HG02852 (cell line): ENCODE results near the gene CFAP77.

Experiments
- ATAC-seq: cut with Tn5 transposase; IDR thresholded peaks from one replicate; pipeline ENCODE4 v1.9.1; 2021; ENCODE audit warnings: mild to moderate bottlenecking, moderate library complexity; ENCODE audit not compliant: unreplicated experiment

CFAP77 gene

DNA sequence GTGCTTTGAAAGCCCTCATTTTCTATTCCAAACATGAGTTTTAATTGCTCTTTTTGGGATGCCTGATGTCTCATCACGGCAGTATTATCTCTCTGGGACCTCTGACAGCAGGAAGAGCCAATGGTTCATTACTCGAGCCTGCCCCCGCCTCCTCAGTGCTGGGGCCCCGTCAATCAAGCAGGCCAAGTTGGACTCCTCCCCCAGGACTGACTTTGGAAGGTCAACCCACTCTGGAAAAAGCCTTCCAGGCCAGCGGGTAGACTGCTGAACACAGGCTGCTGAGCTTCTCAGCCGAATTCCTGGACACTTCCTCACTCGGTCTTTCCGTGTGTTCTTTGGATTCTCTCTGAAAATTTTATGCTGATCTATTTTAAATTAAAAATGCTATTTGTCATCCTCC, 162.9 kb downstream of the CFAP77 start:
- ATAC-seq = no peak

DNA sequence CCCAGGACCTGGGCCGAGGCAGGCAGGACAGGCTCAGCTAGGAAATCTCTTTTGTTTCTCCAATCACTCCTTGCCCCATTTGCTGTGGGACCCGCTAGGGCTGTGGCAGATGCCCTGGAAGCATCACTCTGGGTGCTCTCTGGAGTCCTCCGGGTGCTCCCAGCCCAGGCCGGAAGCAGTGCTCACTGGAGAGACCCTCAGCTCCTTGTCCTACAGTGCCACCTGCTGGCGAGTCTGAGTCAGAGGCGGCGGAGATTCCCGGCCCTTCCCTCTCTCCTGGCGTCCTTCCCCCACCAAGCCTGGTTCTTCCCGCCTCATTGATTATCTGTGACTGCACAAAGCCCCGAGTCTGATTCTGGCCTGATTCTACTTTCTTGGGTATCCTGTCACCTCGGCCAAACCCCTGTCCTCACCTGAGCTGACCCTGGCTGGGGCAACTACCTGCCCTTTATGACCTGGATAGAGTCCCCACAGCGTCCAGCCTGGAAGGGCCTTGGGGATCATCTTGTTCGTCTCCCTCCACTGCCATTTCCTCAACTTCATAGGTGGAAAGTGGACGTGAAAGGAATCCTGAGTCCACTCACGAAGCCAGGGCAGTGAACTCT, 165.1 kb downstream of the CFAP77 start:
- ATAC-seq = no peak

DNA sequence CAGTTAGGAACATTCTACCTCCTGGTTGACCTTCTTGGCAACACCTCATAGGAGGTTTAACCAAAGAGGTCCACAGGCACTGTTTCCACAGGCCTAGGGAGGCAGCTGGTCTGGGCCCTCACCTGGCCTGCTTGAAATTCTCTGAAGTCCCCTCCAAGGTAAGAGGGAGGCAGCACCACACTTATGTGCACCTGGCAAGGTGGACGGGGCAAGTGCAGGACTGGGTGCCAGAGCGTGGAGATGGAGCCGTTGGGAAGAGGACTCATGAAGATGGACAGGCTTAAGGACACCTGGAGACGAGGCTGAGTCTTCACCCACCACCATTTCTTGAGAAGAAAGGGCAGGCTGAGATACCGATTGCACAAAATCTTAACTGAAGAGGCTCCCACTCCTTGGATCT, 165.8 kb downstream of the CFAP77 start:
- ATAC-seq = no peak

DNA sequence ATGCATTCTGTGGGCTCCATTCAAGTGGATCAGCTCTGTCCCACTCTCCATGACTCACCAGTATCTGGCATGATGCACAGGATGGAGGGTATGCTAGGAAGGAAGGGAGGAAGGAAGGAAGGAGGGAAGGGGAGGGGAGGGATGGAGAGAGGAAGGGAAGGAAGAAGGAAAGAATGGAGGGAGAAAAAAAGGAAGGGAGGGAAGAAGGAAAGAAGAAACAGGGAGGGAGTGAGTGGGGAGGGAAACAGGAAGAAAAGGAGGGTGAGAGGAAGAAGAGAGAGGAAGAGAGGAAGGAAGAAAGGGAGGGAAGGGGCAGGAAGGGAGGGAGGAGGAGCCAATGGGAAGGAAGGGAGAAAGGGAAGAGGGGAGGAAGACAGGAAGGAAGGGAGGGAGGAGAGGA, 167.1 kb downstream of the CFAP77 start:
- no peak for ATAC-seq

DNA sequence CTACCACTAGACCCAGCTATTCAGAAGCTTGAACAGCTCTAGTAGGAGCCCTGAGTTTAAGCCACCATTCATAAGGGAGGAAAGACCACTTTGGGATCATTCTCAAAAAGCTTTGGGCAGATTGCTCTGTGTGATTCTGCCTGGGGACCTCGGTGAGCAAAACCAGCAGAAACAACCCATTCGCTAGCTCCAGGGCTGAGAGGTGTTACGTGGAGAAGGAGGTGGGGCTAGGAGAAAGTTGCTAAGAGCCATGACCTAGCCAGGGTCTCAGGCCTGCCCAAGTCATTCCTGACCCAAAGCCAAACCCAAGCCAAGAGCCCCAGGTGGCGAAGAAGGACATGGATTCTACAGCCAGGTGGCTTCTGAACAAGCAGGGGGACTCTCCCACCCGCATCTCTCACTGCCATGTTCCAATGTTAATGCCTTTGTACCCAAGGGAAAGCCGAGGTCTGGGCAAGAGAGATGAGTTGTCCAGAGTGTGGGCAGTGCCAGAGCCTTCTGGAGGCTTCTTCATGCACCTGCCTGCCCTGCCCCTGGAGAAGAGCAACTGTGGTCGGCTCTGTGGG, 168.4 kb downstream of the CFAP77 start:
- no peak for ATAC-seq

DNA sequence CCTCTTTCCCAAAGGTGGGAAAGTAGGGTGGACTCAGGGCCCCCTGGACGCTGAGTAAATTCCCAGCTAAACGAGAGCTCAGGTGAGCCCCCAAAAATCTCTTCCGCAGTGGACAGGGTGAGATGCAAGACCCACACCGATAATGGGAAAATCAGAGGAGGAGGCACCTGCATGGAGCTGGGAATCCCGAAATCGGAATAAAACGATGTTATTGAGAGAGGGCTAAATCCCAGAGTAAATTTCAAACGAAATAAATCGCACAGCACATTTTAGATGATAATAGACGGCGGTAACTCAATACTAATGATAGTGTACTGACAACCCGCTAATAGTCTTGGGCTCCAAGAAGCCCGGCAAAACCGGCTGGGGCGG, 169.4 kb downstream of the CFAP77 start:
- ATAC-seq = no peak

DNA sequence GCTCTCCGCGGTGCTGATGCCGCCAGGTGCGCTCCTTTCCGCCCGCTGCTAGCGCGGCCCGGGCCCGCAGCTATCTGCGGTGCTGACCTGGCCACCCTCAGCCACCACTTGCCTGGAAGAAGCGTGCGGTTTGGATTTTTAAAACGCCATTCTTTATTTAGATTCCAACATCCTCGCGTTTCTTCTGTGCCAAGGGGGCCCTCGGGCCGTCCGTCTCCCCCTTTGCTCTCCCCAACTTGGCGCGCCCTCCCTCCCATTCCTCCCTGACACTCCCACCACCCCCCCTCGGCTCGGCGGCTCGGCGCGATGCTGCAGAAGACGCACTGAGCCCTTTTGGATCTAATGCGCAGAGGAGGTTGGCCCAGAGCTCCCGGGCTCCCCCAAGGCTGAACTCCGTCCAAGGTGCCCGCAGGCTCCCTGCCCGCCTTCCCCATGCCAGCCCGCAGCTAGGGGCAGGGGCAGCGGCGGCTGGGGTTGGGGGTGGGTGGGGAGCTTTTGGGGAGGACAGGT, 172.3 kb downstream of the CFAP77 start, which contains the start of gene BARHL1:
BARHL1 (plus strand) TSS at position 331 of the 510 bp plus-strand sequence. CDS start 192 bp downstream, outside the sequence.
- ATAC-seq = no peak

DNA sequence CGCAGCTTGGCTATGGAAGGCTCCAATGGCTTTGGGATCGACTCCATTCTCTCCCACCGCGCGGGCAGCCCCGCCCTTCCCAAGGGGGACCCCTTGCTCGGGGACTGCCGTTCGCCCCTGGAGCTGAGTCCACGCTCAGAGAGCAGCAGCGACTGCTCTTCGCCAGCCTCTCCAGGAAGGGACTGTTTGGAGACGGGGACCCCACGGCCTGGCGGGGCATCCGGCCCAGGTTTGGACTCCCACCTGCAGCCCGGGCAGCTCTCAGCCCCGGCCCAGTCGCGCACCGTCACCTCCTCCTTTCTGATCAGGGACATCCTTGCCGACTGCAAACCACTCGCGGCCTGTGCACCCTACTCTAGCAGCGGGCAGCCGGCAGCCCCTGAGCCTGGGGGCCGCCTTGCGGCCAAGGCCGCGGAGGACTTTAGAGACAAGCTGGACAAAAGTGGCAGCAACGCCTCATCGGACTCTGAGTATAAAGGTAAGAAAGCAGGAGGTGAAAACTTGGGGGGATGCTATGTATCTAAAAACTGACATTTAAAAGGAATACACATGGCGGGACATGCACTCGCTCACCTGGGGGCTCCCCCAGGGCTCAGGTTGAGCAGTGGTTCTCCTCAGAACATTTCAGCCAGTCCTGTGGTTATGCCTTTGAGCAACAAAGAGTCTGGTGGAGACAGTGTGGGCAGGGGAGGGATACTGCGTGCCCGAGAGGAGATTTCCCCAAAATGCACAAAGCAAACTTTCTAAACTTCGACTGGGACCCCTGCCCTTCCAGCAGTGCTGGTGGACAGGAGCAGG, 173.0 kb downstream of the CFAP77 start:
- ATAC-seq = no peak

DNA sequence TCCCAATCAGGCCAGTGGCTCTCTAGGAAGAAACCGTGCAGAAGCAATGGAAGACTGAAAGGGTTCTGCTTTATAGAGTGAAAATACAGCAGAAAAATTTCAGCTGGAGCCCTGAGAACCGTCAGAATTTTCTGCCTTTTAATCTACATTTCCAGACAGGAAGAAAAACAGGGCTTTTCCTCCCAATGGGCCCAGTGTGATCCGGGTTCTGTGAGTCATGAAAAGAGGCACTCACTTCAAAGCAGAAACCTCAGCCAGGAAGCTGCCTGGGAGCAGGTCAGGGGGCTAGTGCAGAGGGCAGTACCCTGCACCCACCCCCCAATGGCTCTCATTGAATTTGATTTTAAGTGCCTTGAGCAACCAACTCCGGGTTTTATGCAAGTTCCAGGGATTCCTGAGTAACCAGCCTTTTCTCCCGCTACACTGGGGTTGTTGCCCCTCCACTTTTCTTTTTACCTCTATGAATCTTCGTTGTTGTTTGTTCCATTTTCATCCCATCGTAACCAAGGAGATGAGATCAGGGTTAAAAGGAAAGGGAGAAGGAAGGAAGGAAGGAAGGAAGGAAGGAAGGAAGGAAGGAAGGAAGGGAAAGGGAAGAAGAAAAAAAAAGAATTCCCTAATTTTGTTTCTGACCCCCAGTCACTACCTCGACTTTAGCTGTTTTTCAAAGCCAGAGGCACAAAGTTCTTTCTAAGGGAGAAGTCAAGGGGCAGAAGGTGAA, 173.7 kb downstream of the CFAP77 start:
- no peak for ATAC-seq

DNA sequence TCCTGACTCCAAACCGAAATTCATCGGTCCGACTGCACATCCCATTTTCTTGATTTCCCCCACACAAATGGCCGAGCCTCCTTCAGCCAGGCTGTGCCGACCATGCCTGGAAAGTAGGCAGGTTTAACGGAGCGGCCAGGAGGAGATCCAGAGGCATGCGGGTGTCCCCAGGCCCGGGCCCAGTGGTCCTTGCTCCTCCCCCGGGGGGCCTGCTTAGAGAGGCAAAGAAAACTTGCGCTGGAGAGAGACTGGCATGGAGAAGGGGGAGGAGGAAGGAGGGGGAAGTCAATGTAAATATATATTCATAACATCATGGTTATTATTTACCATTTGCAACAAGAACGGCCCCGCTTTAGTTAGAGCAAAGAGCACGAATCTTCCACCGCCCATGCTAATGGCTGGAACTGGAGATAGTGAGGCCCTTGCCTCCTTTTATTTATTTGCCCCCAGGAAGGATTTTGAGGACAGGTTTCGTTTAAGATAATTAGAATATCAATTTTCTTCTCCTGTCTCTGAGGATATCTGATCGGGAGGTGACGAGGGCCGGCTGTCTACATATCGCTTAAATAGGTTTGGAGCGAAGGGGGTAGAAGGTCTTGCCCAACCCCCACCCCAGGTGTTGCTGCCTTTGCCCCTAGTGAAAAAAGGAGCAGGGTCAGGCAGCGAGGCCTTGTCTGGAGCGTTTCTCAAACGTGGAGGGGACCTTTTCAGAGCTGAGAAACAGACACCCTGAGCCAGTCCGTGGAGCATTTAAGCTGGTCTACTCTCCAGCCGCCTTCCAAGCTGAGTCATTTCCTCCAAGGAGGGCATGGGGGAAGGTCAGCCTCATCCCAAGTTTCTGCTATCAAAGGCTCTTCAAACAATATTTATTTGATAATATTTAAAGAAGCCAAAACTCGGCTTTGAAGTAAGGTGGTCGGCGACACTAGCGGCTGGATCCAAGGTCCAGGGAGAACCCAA, 174.9 kb downstream of the CFAP77 start:
- no peak for ATAC-seq

DNA sequence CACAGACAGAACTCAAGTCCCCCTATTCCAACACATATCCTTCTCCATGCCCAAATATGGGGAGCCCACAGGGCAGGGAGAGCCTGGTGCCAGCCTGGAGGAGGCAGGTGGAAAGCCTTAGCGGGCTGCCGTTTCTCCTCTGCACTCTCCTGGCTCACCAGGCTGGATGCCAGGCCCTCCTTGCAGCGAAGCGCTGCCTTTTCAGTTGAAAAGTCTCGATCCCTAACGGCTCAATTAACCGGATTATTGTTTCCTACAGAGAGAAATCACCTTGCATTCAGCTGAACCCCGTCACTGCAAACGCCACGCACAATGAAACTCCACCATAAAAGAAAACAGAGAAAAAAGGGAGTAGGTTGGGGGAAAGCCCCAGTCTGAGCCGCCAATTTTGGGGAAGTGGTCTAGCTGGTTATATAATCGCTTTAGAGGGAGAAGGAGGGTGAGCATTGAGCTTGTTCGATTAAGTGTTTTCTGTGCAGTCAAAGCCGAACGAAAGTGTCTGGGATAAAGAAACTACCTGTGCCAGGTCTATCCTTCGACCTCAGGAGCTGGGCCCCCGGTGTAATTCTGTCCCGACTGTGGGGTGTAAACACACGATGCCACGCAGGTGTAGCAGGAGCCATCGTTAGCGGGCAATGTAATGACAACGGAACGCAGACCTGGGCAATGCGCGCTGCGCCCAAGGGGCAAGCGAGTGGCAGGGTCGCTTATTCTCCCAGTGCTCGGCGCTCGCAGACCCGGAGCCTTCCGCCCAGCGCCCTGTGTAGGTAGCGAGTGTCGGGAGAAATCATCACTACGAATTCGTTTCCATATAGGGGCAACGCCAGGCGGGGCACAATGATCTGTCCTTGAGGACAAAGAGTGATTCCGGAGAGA, 176.2 kb downstream of the CFAP77 start:
- no peak for ATAC-seq

DNA sequence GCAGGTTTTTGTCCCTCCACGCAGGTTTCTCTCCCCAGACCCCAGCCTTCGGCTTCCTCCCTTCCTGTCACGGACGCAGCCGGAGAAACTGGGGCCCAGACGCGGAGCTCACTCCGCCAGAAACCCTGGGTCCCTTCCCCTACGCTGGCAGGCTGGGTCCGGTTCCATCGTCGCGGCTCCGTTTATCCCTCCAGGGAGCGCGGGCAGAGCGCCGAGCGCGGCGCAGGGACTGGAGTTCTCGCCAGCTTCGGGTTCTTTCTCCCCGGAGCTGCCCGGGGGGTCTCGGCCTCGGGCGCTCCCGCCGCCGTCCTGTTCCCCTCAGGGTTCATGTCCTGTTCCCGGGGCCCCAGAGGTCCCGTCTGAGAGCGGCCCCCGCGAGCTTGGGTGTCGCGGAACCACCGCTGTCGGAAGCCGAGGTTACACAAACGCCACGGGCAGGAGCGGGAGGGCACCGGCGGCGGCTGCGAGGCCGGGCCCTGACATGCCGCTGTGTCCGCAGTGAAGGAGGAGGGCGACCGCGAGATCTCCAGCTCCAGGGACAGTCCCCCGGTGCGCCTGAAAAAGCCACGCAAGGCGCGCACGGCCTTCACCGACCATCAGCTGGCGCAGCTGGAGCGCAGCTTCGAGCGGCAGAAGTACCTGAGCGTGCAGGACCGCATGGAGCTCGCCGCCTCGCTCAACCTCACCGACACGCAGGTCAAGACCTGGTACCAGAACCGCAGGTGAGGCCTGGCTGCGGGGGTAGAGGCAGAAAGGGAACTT, 177.0 kb downstream of the CFAP77 start:
- ATAC-seq = no peak

DNA sequence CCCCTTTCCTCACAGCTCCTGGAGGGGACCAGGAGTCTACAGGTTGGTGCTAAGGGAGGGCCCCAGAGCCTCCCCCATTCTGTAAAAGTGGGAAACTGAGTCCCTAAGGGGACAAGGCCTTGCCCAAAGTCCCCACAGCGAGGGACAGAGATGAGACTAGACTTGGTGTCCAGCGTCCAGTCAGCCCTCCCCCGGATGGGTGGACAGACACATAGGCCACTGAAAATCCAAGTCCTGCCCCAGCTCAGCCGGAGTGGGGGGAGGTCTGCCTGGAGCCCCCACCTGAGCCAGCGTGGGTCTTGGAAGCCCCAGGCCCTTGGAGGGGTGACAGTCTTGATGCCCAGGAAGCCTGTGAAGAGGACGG, 177.6 kb downstream of the CFAP77 start:
- ATAC-seq = no peak

DNA sequence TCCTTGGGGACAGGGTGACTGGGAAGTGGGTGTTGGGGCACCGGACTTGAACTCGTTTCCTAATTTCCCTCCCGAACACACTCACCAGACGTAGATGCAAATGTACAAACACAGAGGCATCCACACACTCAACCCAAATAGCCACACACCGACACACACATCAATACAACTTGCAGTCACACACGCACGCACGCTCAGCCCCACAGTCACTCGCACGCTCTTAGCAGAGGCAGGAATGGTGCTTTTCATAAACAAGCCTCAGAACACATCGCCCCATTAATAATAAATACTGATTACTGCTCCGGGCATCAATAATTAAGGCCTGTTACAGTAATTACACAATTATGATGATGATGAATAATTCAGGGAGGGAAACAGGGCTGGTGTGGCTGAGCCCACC, 178.1 kb downstream of the CFAP77 start:
- ATAC-seq = no peak

DNA sequence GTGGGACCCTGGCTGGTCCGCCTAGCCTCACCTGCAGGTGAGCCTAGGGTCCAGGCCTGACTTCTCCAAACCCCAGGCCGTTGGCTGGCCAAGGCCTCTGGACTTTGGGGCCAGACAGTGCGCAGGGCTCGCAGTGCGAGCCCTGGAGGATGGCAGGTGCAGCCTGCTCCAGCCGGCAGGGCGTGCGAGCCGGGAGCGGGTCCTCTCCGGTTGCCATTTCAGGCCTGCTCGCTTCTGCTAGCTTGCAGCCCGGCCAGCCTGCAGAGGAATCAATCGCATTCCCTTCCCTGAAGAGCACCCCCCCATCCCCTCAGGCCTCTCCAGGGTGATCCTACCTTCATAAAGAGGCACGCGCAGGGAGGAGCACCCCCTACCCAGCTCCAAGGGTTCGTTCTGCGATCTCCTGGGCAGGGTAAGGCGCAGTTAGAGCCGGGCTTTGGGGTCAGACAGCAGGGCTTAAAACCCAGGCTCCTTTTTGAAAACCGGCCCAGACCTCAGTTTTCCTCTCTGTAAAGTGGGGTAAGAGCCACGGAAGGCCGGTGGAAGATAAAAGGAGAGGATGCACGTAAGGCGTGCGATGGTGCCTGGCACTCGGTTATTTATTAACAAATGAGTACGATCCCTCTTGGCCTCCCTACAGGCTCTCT, 178.6 kb downstream of the CFAP77 start:
- ATAC-seq = no peak

DNA sequence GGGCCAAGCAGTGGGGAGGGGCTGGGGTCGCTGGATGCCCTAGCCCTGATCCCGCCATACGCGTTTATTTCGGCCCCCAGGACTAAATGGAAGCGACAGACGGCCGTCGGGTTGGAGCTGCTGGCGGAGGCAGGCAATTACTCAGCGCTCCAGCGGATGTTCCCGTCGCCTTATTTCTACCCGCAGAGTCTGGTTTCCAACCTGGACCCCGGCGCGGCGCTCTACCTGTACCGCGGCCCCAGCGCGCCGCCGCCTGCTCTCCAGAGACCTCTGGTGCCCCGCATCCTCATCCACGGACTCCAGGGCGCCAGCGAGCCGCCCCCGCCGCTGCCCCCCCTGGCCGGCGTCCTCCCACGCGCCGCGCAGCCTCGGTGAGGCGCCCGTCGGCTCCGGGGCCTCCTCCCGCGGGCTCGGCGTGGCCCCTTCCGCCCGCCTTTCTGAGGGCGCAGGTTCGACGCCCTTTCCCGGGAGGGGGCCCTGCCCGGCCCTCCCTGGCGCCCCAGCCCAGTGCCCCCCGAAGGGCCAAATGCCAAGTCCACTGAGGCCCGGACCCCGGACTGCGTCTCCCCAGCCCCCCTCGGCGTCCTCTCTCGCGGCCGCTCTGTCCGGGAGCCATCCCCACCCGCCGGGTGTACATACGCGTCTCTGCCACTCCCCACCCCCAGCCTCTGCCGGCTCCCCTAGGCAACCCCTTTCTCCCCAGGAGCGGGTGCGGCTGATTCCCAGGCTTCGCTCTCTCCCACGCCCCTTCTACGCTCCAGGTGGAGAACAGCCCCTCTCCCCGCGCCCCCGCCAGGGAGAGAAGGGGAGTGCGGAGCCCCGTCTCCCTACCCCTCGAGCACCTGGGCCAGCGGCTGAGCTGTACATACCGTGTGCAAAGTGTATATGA, 179.4 kb downstream of the CFAP77 start:
- no peak for ATAC-seq

DNA sequence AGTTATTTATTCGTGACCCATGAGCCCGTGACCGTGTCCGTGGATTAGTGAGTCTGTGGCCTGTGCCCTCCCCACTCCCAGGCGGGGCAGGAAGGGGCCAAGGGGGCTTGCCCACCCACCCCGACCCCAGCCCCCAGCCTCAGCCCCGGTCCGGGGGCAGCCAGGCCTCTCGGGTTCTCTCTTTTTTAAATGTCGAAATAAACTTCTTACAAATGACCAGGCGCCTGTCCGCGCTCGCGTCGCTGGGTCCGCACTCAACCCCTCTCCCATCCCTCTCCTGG, 180.0 kb downstream of the CFAP77 start:
- ATAC-seq = no peak
